ENCODE data around the gene TRIM52.
"Not testable (repeated sequence)": the region's sequence is repeated elsewhere in the genome, so short reads cannot be mapped to it uniquely, and the experiment has no call there.

Gene TRIM52

GRCh38 chr5:181281984-181282316 is 21.0 kb upstream of the TRIM52 start:
- no peaks in the 10 kb centered on the region for H3K4me1 ChIP-seq (ENCODE audit: control insufficient read depth in 1 of 2, insufficient read depth in 1 of 2, low read depth in 1 of 2, low read length in 1 of 2)
- no peak for TF ChIP-seq CTCF (IDR thresholded peaks at IDR 0.05)
- peaks cover 13% of the 10 kb centered on the region for H3K27me3 ChIP-seq
- H3K27ac ChIP-seq, result no peak overlapping the region
- H3K9me3 ChIP-seq, result no peaks in the 10 kb centered on the region
- H3K36me3 ChIP-seq, result no peaks in the 10 kb centered on the region
- H3K4me3 ChIP-seq (ENCODE audit: low read depth in 1 of 2, low read length in 1 of 2), result no peak overlapping the region

GRCh38 chr5:181281077-181281983 is 20.4 kb upstream of the TRIM52 start:
- Histone ChIP-seq H3K27me3 (peaks cover 13% of the 10 kb centered on the region), H3K4me3 (ENCODE audit: low read depth in 1 of 2, low read length in 1 of 2) (no peak overlapping the region), H3K9me3 (no peaks in the 10 kb centered on the region), H3K36me3 (no peaks in the 10 kb centered on the region), H3K4me1 (ENCODE audit: control insufficient read depth in 1 of 2, insufficient read depth in 1 of 2, low read depth in 1 of 2, low read length in 1 of 2) (no peaks in the 10 kb centered on the region), H3K27ac (no peak overlapping the region)
- no peak for TF ChIP-seq CTCF (IDR thresholded peaks at IDR 0.05)

GRCh38 chr5:181280251-181280762 is 19.4 kb upstream of the TRIM52 start:
- Histone ChIP-seq H3K4me3 (ENCODE audit: low read depth in 1 of 2, low read length in 1 of 2) (no peak overlapping the region), H3K27ac (no peak overlapping the region), H3K9me3 (no peaks in the 10 kb centered on the region), H3K36me3 (no peaks in the 10 kb centered on the region), H3K27me3 (peaks cover 13% of the 10 kb centered on the region), H3K4me1 (ENCODE audit: control insufficient read depth in 1 of 2, insufficient read depth in 1 of 2, low read depth in 1 of 2, low read length in 1 of 2) (no peaks in the 10 kb centered on the region)
- no peak for TF ChIP-seq CTCF (IDR thresholded peaks at IDR 0.05)

- H3K27me3 ChIP-seq, result peaks cover 18% of the 10 kb centered on the region
- not testable (repeated sequence) for H3K4me3 ChIP-seq (ENCODE audit: low read depth in 1 of 2, low read length in 1 of 2); H3K36me3 ChIP-seq; H3K4me1 ChIP-seq (ENCODE audit: control insufficient read depth in 1 of 2, insufficient read depth in 1 of 2, low read depth in 1 of 2, low read length in 1 of 2); H3K9me3 ChIP-seq; H3K27ac ChIP-seq
These were observed 12.4 kb upstream of the TRIM52 start for GRCh38 chr5:181273433-181273744.

GRCh38 chr5:181271081-181271480 is 10.1 kb upstream of the TRIM52 start:
- H3K27ac ChIP-seq, result no peak overlapping the region
- no peaks in the 10 kb centered on the region for H3K9me3 ChIP-seq
- H3K4me3 ChIP-seq (ENCODE audit: low read depth in 1 of 2, low read length in 1 of 2), result no peak overlapping the region
- H3K4me1 ChIP-seq (ENCODE audit: control insufficient read depth in 1 of 2, insufficient read depth in 1 of 2, low read depth in 1 of 2, low read length in 1 of 2), result no peaks in the 10 kb centered on the region
- no peaks in the 10 kb centered on the region for H3K36me3 ChIP-seq
- peaks cover 18% of the 10 kb centered on the region for H3K27me3 ChIP-seq
- no peak for TF ChIP-seq CTCF (IDR thresholded peaks at IDR 0.05)

GRCh38 chr5:181267907-181268306 is 7.0 kb upstream of the TRIM52 start:
- not testable (repeated sequence) for H3K4me1 ChIP-seq (ENCODE audit: control insufficient read depth in 1 of 2, insufficient read depth in 1 of 2, low read depth in 1 of 2, low read length in 1 of 2); H3K27me3 ChIP-seq; H3K4me3 ChIP-seq (ENCODE audit: low read depth in 1 of 2, low read length in 1 of 2); H3K9me3 ChIP-seq; H3K27ac ChIP-seq; H3K36me3 ChIP-seq

GRCh38 chr5:181267291-181267904 is 6.5 kb upstream of the TRIM52 start:
- H3K9me3 ChIP-seq; H3K4me3 ChIP-seq (ENCODE audit: low read depth in 1 of 2, low read length in 1 of 2); H3K36me3 ChIP-seq; H3K27ac ChIP-seq; H3K27me3 ChIP-seq; H3K4me1 ChIP-seq (ENCODE audit: control insufficient read depth in 1 of 2, insufficient read depth in 1 of 2, low read depth in 1 of 2, low read length in 1 of 2): not testable (repeated sequence)
